Left kidney (tissue), 2 donors: ENCODE results near the gene GSS. TPM values are rescaled to one million over a fixed set of nuclear protein-coding genes. Genes with fewer than 3 reads are reported as not detected.

ENCODE experiments used
- DNase-seq: peaks from one replicate; pipeline ENCODE4 v3.0.0-alpha.2; 2013
- polyA plus RNA-seq: library from polyadenylated mRNA; unstranded; fragments of 120-200 nt; gene quantifications from one replicate; pipeline ENCODE4 v1.2.1, GENCODE V29; 2013; ENCODE audit not compliant: insufficient read length

Gene GSS
- polyA plus RNA-seq, 1 donor = 58.8 TPM

DNA sequence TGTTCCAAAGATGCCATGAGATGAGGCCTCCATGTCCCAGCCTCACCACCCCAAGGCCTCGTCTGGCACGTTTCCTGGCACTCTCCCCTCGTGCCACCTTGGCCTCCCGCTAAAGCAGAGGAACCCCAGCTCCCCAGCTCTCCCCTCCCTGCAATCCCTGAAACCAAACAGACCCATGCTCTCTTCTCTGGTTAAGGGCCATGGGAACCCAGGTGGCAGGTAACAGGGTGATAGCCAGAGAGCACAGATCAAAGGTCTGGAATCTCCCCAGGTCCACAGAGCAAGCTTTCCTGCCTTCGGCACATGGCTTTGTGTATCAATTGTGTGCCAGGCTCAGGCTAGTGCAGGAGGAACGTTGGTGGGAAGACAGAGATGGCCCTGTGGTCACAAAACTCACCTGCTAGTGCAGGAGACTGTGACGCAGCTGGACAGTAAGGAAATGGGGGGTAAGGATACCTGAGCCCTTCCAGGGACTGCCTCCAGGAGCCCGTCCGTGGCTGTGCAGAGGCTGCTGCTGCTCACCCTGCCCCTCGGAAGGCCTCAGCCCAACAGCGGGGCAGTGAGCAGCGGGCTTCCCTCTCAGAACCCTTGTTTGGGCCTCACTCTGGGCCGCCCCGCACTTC is 39.0 kb upstream of the GSS start:
- DNase-seq = no peak

GRCh38 chr20:34993941-34994508 is 38.4 kb upstream of the GSS start:
- no peak for DNase-seq

- DNase-seq = no peak
Measured at GRCh38 chr20:34992751-34993417, 37.3 kb upstream of the GSS start.

- no peak for DNase-seq
Measured at GRCh38 chr20:34990661-34991214, 35.1 kb upstream of the GSS start.

- no peak for DNase-seq
Measured at GRCh38 chr20:34990231-34990630, 34.6 kb upstream of the GSS start.

DNA sequence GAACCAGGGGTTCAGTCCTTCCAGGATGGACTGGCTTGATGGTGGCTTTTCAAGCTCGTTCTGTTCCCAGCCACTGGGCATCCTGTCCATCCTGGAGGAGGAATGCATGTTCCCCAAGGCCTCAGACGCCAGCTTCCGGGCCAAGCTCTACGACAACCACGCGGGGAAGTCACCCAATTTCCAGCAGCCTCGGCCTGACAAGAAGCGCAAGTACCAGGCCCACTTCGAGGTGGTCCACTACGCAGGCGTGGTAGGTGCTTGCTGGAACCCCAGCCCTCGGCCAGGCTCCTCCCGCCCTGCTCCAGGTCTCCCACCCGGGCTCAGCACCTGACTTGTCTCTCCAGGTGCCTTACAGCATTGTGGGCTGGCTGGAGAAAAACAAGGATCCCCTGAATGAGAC is 34.1 kb upstream of the GSS start:
- DNase-seq = no peak

DNA sequence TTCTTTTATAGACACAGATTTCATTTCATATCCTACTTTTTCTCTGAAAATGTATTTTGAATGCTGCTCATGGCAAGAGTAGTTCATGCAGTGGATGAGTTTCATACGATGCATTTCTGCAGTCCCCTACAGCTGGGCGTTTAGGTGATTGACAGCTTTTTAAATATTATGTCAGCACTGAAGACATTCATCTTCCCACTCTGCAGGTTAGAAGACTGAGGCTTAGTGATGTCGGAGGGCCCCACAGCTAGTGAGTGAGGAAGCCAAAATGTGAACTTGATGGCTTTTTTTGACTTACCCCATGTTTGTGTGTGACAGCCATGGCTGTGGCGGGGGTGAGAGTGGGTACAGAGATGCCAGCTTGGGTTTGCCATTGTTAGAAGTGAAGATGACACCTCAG is 33.5 kb upstream of the GSS start:
- DNase-seq = no peak

- DNase-seq = no peak
Measured at GRCh38 chr20:34988191-34988540, 32.6 kb upstream of the GSS start.

DNA sequence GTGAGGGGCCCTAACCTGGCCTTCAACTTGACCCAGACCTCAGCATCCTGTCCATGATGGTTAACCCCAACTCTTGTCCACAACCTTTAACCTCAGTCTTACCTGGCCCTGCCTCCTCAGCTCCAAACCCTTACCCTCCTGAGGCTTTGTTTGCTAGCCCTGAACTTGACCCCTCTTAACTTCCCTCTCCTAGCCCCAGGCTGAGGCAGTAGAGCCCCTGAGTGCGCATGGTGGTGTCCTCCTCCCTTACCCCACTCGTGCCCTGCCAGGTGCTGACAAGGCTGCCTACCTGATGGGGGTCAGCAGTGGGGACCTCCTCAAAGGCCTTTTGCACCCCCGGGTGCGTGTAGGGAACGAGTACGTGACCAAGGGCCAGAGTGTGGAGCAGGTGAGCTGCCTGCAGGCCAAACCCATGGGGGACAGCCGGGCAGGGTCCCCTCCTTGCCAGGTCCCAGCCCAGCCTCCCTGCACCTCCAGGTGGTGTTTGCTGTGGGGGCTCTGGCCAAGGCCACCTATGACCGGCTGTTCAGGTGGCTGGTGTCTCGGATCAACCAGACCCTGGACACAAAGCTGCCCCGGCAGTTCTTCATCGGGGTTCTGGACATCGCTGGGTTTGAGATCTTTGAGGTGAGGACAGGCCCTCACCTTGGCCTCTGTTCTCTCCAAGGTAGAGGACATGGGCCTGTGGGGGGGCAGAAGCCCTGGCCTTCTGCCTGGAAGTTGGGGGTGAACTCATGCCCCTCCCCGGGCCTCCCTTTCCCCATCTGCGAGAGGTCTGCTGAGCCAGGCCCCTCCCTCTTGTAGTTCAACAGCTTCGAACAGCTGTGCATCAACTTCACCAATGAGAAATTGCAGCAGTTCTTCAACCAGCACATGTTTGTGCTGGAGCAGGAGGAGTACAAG is 31.9 kb upstream of the GSS start:
- no peak for DNase-seq

- DNase-seq = no peak
Measured at GRCh38 chr20:34986311-34987287, 31.0 kb upstream of the GSS start.

DNA sequence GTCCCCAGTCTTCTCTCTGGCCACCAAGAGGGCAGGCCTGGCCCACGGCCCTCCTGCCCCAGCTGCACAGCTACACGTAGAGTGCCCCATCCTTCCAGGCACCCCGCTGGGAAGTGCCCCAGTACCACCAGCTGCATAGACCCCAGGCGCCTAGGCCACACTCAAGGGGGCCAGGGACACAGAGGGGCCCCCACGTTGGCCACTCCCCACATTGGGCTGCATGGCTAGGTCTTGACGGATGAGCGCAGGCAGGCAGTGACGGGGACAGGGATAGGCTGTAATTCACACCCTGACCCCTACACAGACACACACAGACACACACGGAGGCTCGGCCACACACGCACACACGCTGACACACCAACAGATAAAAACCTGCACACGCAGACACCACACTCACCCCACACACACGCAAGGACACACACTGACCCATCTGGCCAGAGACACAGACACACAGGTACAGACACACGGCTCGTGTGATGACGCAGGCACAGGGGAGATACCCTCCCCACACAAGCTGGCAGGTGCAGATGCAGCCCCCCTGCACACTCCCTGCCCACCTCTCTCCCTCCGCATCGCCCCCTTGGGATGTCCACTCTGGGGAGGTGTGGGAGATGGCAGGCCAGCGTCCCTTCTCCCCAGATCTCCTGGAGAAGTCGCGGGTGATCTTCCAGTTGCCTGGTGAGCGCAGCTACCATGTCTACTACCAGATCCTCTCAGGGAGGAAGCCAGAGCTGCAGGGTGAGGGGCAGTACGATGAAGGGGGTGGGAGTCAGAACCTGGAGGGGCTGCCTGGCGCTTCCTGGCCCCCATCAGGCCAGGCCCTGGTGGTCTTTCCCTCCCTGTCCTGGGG is 30.1 kb upstream of the GSS start:
- no peak for DNase-seq

- DNase-seq = no peak
Measured at GRCh38 chr20:34984756-34985261, 29.2 kb upstream of the GSS start.

DNA sequence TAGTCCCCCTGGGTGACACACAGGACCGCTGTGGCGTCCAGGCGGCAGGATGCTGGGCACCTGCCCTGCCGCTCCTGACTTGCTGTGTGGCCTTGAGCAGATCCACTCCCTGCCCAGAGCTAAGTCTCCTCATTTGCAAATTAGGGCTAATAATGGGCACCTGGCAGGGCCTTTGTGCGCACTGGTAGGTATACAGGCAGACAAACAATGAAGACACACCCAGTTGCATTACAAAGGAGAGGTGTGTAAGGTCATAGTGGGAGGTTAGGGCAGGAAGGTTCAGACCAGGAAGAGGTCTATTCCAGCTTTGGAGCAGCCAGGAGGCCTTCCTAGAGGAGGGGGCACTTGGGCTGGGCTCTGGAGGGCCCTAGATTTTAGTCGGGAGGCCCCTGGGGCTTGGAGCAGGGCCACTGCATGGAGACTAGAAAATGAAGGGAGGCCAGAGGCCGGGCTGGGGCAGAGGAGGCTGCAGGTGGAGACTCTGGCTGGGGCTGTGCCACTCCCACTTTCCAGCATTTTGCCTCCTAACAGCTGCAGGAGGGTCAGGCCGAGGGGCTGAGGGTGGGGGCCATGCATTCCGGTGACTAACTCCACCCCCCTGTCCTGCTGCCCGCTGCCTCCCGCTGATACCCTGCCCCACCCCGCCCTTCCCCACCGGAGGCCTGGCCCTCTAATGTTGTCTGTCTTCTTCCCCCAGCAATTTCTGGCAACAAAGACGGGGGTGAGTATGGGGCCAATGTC is 28.6 kb upstream of the GSS start:
- no peak for DNase-seq

GRCh38 chr20:34983089-34983820 is 27.6 kb upstream of the GSS start:
- DNase-seq = no peak

DNA sequence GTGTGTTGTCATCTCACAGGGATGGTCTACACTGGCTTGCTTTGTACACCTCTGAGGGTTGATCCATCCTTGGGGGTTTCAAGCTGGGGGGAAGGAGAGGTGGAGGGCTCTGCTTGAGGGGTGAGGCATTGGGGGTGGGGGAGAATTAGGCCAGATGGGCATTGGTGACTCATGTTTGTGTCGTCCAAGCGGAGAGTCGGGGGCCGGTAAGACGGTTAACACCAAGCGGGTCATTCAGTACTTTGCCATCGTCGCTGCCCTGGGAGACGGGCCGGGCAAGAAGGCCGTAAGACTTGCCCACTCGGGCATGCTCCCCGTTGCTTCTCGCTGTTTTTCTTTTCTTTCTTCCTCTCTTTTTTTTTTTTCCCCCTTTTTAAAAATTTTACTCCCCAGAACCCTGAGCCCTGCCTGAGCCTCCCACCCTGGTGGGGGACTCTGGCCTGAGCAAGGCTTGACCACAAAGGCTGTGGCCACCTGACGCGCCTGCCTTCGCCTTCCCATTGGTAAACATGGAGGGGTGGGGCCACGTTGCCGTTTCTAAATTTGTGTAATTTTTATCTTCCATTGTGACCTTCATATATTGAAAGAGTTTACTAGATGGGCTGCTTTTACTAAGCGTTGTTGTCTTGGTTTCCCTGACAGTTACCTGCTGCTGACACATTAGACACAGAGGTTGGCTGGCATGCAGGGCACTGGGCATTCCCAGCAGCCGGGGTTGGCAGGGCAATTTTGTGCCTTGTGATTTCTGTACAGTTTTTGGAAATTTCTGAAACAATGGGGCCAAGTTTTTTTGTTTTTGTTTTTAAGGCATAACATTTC is 26.9 kb upstream of the GSS start:
- DNase-seq = no peak

DNA sequence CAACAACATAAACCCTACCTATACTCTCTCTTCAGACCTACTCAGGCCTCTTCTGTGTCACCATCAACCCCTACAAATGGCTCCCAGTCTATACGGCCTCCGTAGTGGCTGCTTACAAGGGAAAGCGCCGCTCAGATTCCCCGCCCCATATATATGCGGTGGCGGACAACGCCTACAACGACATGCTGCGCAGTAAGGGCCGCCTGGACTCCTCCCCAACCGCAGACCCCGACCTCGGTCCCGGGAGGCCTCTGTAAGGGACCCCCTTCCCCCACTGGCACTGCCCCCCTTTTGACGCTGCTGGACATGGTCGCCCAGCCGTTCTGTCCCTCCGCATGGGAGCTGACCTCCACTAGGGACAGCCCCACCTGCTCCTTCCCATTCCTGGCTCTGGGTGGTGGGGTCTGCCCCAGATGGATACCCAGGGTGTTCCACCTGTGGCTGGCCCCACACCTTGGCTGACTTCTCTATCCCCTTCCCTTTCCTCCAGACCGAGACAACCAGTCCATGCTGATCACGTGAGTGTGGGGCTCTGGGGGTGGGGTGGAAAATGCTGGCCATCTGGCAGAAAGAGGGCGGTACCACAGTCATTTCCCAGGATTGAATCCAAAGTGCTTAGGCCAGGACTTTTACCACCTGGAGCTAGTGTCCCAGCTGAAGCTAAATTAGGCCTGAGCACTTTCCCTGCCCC is 25.1 kb upstream of the GSS start:
- no peak for DNase-seq
